ENCODE data around the gene CNST.
"Not testable (repeated sequence)": the region's sequence is repeated elsewhere in the genome, so short reads cannot be mapped to it uniquely, and the experiment has no call there.

Gene CNST

GRCh38 chr1:246617768-246618167 lies 51.5 kb downstream of the CNST start:
- DNase-seq (ENCODE audit: low read depth in 2 of 2): no peak

DNA sequence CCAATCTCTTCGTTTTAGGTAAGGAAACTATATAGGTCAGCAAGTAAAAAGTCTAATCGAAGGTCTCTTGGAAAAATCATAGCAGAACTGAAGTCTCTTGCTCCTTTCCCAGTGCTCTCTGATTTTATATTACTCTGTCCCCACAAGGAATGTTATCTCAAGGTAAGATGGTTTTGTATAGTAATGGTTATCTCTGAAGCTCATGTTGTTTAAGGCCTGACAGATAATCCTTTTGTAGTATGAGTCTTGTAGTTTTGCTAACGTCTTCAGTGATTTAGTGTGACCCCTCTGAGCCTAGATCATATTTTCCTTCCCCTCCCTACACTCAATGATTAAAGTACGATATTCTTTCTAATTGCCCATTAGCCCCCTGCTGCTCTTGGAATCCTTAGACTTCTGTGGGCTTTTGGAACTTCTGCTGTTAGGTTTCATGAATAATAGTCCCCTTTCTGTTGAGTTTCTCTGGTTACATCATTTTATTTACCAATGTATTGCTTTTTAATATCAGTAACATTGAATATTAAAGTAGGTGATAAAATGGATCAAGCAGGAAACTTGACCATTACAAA lies 52.1 kb downstream of the CNST start:
- no peak for DNase-seq (ENCODE audit: low read depth in 2 of 2)

GRCh38 chr1:246622035-246622652 lies 55.9 kb downstream of the CNST start:
- DNase-seq (ENCODE audit: low read depth in 2 of 2): no peak

- no peak for DNase-seq (ENCODE audit: low read depth in 2 of 2)
Observed at GRCh38 chr1:246624091-246624490, 57.8 kb downstream of the CNST start.

GRCh38 chr1:246629030-246629429 lies 62.8 kb downstream of the CNST start:
- no peak for DNase-seq (ENCODE audit: low read depth in 2 of 2)

DNA sequence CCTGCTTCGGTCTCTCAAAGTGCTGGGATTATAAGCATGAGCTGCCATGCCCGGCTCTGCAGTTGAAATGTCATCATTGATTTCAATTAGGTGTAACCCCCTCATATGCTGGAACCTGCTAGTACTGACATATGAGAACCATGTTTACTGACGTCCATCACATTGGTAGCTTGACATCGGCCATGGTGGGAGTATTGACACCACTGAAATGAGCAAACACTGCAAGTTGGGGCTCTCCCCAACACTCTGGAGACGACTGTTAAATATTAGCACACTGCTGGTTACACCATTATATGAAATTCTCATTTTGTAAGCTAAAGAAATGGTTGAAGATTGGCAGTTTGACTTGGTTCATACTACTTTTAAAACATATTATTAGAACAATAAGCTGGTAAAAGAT lies 63.7 kb downstream of the CNST start:
- no peak for DNase-seq (ENCODE audit: low read depth in 2 of 2)

- DNase-seq (ENCODE audit: low read depth in 2 of 2): no peak
Observed at GRCh38 chr1:246631426-246631825, 65.2 kb downstream of the CNST start.

GRCh38 chr1:246632281-246633168 lies 66.3 kb downstream of the CNST start:
- no peak for DNase-seq (ENCODE audit: low read depth in 2 of 2)

DNA sequence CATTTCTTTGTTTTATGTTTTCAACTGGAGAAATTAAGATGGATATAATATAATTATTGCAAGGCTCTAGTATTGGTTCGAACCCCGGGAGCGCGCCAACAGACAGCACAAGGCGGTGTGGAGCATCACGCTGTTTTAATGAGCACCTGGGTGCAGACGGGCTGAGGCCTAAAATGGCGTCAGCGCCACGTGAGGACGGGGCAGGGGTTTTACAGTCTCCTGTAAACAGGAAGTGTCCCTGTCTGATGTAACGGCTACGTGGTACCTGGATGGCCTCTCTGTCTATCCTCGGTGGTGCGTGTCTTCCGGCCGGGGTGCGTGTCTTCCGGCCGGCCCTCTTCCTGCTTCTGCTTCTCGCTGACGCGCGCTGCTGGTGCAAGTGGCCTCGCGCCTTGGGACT lies 68.4 kb downstream of the CNST start:
- not testable (repeated sequence) for DNase-seq (ENCODE audit: low read depth in 2 of 2)

DNA sequence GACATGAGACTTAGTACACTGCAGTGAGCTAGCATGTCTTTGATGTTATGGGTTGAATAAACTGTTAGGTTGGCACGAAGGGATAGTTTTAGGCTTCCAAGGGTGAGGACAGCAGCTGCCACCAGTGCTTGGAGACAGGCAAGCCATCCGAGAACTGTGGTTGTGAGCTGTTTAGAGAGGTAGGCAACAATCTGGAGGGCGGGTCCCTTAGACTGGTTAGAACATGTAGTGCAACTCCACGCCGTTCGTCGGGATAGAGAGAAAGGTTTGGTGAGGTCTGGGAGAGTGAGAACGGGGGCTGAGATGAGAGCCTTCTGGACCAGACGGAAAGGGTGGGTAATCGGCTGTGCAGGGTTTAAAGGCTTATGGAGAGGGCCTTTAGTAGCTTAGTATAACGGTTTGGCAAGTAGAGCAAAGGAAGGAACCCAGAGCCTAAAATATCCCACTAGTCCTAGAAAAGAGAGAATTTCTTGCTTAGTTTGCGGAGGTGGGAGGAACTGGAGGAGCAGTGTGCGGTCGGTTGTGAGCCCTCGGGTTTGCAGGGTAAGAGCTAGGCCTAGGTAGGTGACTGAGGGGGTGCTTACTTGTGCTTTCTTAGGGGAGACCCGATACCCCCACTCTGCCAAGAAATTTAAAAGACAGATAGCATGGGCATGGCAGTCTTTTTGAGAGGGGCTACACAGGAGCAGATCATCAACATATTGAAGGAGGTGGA lies 72.8 kb downstream of the CNST start:
- no peak for DNase-seq (ENCODE audit: low read depth in 2 of 2)

DNA sequence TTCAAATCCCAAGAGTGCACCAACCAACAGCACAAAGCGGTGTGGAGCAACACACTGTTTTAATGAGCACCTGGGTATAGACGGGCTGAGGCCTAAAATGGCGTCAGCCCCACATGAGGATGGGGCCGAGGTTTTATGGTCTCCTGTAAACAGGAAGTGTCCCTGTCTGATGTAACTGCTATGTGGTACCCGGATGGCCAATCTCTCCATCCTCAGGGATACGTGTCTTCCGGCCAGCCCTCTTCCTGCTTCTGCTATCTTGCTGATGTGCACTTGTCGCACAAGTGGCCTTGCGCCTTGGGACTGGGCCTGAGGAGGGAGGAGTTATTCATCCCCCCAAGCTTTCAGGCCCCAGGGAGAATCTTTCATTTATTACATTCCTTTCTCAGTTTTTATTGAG lies 73.5 kb downstream of the CNST start:
- no peak for DNase-seq (ENCODE audit: low read depth in 2 of 2)

- DNase-seq (ENCODE audit: low read depth in 2 of 2): no peak
Observed at GRCh38 chr1:246640747-246641146, 74.5 kb downstream of the CNST start.

DNA sequence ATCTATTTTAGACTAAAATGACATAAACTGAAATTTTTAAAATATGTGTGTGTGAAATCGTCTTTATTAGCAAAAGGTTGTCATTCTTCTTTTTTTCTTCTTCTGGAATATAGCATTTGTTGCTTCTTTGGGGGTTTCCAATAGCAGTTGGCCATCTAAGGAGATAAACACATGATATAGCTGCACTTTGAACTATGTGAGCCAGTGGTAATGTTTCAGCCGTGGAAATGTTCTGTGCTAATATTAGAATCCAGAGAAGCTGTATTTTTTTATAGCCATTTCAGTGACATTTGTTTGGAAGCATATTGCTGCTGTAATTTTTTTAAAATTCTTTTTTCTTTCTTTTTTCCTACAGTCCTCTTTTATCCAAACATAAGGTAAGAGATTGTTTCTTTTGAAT lies 75.1 kb downstream of the CNST start:
- DNase-seq (ENCODE audit: low read depth in 2 of 2): no peak

- DNase-seq (ENCODE audit: low read depth in 2 of 2): no peak
Observed at GRCh38 chr1:246642719-246643118, 76.5 kb downstream of the CNST start.

GRCh38 chr1:246647113-246647512 lies 80.9 kb downstream of the CNST start:
- no peak for DNase-seq (ENCODE audit: low read depth in 2 of 2)

DNA sequence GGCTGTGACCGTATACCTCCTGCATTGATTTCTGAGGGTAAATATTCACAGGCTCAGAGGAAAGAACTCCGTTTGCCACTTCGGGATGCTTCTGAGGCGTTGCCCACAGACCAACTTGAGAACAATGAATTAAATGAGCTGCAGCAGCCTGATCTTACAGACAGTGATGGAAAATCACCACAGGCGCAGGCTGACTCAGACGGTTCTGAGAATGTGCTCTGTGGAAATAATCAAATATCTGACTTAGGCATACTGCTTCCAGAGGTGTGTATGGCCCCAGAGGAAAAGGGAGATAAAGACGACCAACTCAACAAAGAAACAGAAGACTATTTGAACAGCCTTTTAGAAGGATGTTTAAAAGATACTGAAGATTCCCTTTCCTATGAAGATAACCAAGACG lies 81.3 kb downstream of the CNST start:
- no peak for DNase-seq (ENCODE audit: low read depth in 2 of 2)

- DNase-seq (ENCODE audit: low read depth in 2 of 2): no peak
Observed at GRCh38 chr1:246651012-246651695, 84.9 kb downstream of the CNST start.

GRCh38 chr1:246658567-246658966 lies 92.3 kb downstream of the CNST start:
- DNase-seq (ENCODE audit: low read depth in 2 of 2): no peak

GRCh38 chr1:246659594-246660140 lies 93.4 kb downstream of the CNST start:
- no peak for DNase-seq (ENCODE audit: low read depth in 2 of 2)

DNA sequence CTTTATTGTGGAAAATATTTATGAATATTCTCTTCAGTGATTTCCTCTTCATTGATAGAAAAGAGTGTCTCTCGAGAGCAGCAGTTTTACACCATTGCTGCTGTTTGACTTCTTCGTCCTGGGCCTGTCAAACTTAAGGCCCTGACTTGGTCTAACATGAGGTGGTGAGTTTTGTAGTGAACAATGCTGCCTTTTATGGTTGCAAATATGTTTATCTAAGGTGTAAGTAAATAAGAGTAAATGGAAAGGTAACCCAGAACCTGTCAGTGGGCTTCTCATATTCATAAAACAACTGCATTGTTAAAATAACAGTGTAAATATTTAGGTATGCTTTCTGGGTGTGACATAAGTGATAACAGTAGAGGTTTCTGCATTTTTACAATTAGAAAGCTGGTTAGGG lies 95.2 kb downstream of the CNST start:
- DNase-seq (ENCODE audit: low read depth in 2 of 2): no peak

GRCh38 chr1:246667773-246668172 lies 101.5 kb downstream of the CNST start:
- DNase-seq (ENCODE audit: low read depth in 2 of 2): no peak

DNA sequence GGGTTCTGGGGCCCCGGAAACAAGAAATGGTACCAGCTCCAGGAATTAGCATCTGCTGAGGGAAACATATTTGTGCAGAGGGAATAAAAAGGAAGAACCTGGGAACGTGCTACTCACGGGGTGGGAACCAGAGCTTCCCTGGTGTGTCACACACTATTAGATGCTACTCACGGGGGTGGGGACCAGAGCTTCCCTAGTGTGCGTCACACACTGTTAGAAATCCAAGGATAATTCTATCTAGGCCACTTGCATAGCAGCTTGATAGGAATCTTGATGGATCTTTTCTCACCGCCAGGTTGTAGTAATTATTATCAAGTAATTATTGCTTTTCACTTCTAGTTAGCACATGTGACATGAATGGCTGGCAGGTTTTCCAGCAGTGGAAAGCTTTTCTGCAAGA lies 103.4 kb downstream of the CNST start:
- DNase-seq (ENCODE audit: low read depth in 2 of 2): no peak
